OCI-LY1 (cell line): ENCODE data around the gene CDC42BPA.

Source experiments
- H2AFZ ChIP-seq: fragments of 200-600 bp; sonication (generic), shearing (Covaris generic); 2 replicates; pipeline ENCODE4 v1.6.0; 2014; ENCODE audit warnings: antibody characterized with exemption, mild to moderate bottlenecking, low read length
- H3F3A ChIP-seq: fragments of 200-600 bp; sonication (generic), shearing (Covaris generic); 2 replicates; pipeline ENCODE4 v1.6.0; 2014; ENCODE audit warnings: mild to moderate bottlenecking, antibody characterized with exemption, low read length, moderate library complexity; ENCODE audit not compliant: insufficient read depth
- H3K27ac ChIP-seq: fragments of 200-600 bp; sonication (generic); 2 replicates; pipeline ENCODE4 v1.5.1; 2014; ENCODE audit warnings: low read length, mixed run types, mild to moderate bottlenecking, low read depth; ENCODE audit not compliant: poor library complexity, severe bottlenecking
- H3K27me3 ChIP-seq: fragments of 200-600 bp; sonication (generic); 2 replicates; pipeline ENCODE4 v1.6.0; 2014; ENCODE audit warnings: antibody characterized with exemption, mild to moderate bottlenecking, low read length, moderate library complexity; ENCODE audit not compliant: insufficient read depth
- H3K36me3 ChIP-seq: fragments of 200-600 bp; sonication (generic); 2 replicates; pipeline ENCODE4 v1.6.1; 2014; ENCODE audit warnings: mild to moderate bottlenecking, antibody characterized with exemption, low read length, moderate library complexity, mixed read lengths; ENCODE audit not compliant: insufficient read depth
- H3K4me1 ChIP-seq: fragments of 200-600 bp; sonication (generic); 2 replicates; pipeline ENCODE4 v1.5.1; 2014; ENCODE audit warnings: mild to moderate bottlenecking, low read length, moderate library complexity; ENCODE audit not compliant: insufficient read depth, severe bottlenecking
- H3K4me2 ChIP-seq: fragments of 200-600 bp; sonication (generic), shearing (Covaris generic); 2 replicates; pipeline ENCODE4 v1.6.1; 2014; ENCODE audit warnings: low read length
- H3K4me3 ChIP-seq: fragments of 200-600 bp; sonication (generic); 2 replicates; pipeline ENCODE4 v1.5.1; 2014; ENCODE audit warnings: low read length, low read depth, mild to moderate bottlenecking, mixed read lengths; ENCODE audit not compliant: poor library complexity, severe bottlenecking
- H3K79me2 ChIP-seq: fragments of 200-600 bp; shearing (Covaris generic); 2 replicates; pipeline ENCODE4 v1.6.1; 2016; ENCODE audit warnings: mixed run types, low read length, mixed read lengths; ENCODE audit not compliant: insufficient read depth
- H3K9ac ChIP-seq: fragments of 200-600 bp; sonication (generic), shearing (Covaris generic); 2 replicates; pipeline ENCODE4 v1.6.1; 2014; ENCODE audit warnings: mild to moderate bottlenecking, low read length, mixed read lengths
- H3K9me2 ChIP-seq: fragments of 200-600 bp; sonication (generic), shearing (Covaris generic); 2 replicates; pipeline ENCODE4 v1.6.1; 2014; ENCODE audit warnings: low read depth, mild to moderate bottlenecking, low read length, mixed read lengths
- H3K9me3 ChIP-seq: fragments of 200-600 bp; shearing (Covaris generic); 2 replicates; pipeline ENCODE4 v1.6.1; 2014; ENCODE audit warnings: low read length, mixed read lengths
- H4K20me1 ChIP-seq: fragments of 200-600 bp; sonication (generic), shearing (Covaris generic); 2 replicates; pipeline ENCODE4 v1.6.0; 2016; ENCODE audit warnings: mild to moderate bottlenecking, low read length; ENCODE audit not compliant: insufficient read depth
- CTCF ChIP-seq: fragments of 200-600 bp; sonication (generic), shearing (Covaris generic); IDR thresholded peaks from 2 replicates; pipeline ENCODE4 v1.5.1; 2017; ENCODE audit warnings: mild to moderate bottlenecking, antibody characterized with exemption, low read length, moderate library complexity, mixed read lengths
- EZH2 ChIP-seq: fragments of 200-600 bp; sonication (generic), shearing (Covaris generic); IDR thresholded peaks from 2 replicates; pipeline ENCODE4 v1.8.0; 2017; ENCODE audit warnings: borderline replicate concordance, mixed run types, mild to moderate bottlenecking, antibody characterized with exemption, low read length, moderate library complexity, mixed read lengths

CDC42BPA gene

DNA sequence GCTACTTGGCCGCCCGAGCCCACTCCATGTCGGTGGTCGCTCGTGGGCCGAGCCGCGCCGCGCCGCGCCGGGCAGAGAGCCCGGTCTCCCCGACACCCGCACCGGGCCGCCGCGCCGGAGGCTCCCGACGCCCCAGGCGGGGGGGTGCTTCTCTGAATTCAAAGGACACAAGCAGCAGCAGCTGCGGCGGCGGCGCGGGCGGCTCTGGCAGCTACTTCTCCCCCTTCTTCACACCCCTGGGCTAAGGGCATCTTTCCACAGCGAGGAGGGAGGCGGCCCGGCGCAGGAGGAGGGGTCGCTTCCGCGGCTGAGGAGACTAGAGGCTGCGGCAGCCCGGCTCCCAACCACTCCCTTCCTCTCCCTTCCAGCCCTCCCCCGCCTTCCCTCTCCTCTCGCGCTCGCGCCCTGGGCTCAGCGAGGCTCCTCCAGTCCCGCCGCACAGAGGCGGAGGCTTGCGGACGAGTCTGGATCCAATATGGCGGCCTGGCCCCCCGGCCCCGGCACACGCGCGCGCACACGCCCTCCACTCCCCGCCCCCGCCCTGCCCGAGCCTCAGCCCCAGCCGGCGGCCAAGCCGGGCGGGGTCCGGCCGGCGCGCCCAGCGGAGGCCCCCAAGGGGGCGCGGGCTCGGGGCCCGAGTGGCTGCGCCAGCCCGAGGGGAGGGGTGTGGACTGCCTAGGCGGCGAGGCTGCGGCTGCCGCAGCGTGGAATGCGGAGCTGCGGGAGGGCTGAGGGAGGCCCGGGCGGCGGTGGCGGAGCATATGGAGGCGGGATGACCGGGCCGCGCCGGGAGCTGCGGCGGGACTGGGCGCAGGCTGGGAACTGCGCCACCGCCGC lies at the start of gene CDC42BPA:
CDC42BPA (minus strand) TSS at position 477 of the 837 bp plus-strand sequence. CDS start 1,310 bp downstream, outside the sequence.
- H3K79me2 ChIP-seq, result no peaks in the 10 kb centered on the region
- H3K9me3 ChIP-seq, result no peaks in the 10 kb centered on the region
- H3K4me3 ChIP-seq, result no peak within 1 kb of the TSS
- H2AFZ ChIP-seq, result no peak within 1 kb of the TSS
- H3F3A ChIP-seq, result no peaks in the 10 kb centered on the region
- H3K4me2 ChIP-seq, result no peak within 1 kb of the TSS
- no peaks in the 10 kb centered on the region for H3K9me2 ChIP-seq
- no peaks in the 10 kb centered on the region; the same call in 1 of the 2 replicates for H3K27me3 ChIP-seq
- no peaks in the 10 kb centered on the region for H3K4me1 ChIP-seq
- H3K27ac ChIP-seq, result no peak within 1 kb of the TSS
- H4K20me1 ChIP-seq, result no peaks in the 10 kb centered on the region
- H3K9ac ChIP-seq, result no peak within 1 kb of the TSS
- H3K36me3 ChIP-seq, result no peaks in the 10 kb centered on the region
- TF ChIP-seq CTCF (no peak), EZH2 (no peak)

- Histone ChIP-seq H3K79me2 (no peaks in the 10 kb centered on the region), H4K20me1 (no peaks in the 10 kb centered on the region), H3K36me3 (no peaks in the 10 kb centered on the region), H3K9me3 (no peaks in the 10 kb centered on the region), H2AFZ (no peak overlapping the region), H3F3A (no peaks in the 10 kb centered on the region), H3K9me2 (no peaks in the 10 kb centered on the region), H3K4me1 (no peaks in the 10 kb centered on the region), H3K4me2 (no peak overlapping the region), H3K4me3 (no peak overlapping the region), H3K9ac (no peak overlapping the region), H3K27me3 (no peaks in the 10 kb centered on the region), H3K27ac (no peak overlapping the region)
- TF ChIP-seq CTCF (no peak), EZH2 (no peak)
Measured at GRCh38 chr1:227368009-227368408, 49.7 kb upstream of the CDC42BPA start.

GRCh38 chr1:227365473-227366431 lies 47.5 kb upstream of the CDC42BPA start:
- H3K27me3 ChIP-seq, result no peaks in the 10 kb centered on the region
- H4K20me1 ChIP-seq, result no peaks in the 10 kb centered on the region
- no peak overlapping the region for H2AFZ ChIP-seq
- TF ChIP-seq CTCF (no peak), EZH2 (no peak)
- H3K9ac ChIP-seq, result no peak overlapping the region
- no peak overlapping the region for H3K4me3 ChIP-seq
- H3K9me2 ChIP-seq, result no peaks in the 10 kb centered on the region
- no peaks in the 10 kb centered on the region for H3K4me1 ChIP-seq
- no peaks in the 10 kb centered on the region for H3K36me3 ChIP-seq
- H3K4me2 ChIP-seq, result no peak overlapping the region
- H3F3A ChIP-seq, result no peaks in the 10 kb centered on the region
- H3K79me2 ChIP-seq, result no peaks in the 10 kb centered on the region
- H3K9me3 ChIP-seq, result no peaks in the 10 kb centered on the region
- no peak overlapping the region for H3K27ac ChIP-seq
